Stimulated activated CD4-positive, alpha-beta T cell treated with anti-CD3 and anti-CD28 coated beads, TNF-alpha, amount 100 ng/mL, for 24 hours (primary cell): Measurements from ENCODE around the gene PFKP.

Experiments
- DNase-seq, 3 experiments: peaks; one replicate each; pipeline ENCODE4 v3.0.0-alpha.2; 2020; ENCODE audit warnings: low read depth in 3 of 3

Gene PFKP

DNA sequence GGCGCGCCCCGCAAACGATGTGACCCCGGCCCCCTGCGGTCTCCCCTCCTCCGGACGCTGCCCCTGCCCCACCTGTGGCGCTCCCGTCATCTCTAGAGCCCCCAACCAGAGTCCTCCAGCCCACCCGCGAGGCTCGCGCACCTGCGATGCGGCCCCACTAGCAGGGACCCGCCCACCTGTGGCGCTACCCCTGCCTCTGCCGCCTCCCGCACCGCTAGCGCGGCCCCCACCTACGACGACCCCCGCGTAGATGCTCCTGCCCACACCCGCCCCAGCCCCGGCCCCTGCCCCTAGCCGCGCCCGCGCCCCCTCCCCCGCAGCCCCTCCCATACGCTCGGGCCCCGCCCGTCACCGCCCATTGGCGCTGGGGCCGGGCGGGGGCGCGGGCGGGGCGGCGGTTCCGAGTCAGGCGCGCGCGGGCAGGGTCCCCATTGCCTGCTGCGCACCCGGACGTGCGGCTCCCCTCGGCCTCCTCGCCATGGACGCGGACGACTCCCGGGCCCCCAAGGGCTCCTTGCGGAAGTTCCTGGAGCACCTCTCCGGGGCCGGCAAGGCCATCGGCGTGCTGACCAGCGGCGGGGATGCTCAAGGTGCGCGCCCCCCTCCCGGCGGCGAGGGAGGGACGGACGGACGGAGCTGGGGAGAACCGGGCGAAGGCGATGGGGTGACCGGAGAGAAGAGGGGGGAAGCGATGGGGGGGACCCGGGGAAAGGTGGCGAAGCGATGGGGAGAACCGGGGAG, at the start of gene PFKP:
Gene PFKP, plus strand, starts transcription at position 431 of the 741 bp plus-strand sequence. Its CDS starts 48 bp downstream, at position 479.
- DNase-seq: peak; percentile 24 to 69 (median 51)

- no peak for DNase-seq
These were observed 49.1 kb upstream of the PFKP start for GRCh38 chr10:3018247-3018646.

DNA sequence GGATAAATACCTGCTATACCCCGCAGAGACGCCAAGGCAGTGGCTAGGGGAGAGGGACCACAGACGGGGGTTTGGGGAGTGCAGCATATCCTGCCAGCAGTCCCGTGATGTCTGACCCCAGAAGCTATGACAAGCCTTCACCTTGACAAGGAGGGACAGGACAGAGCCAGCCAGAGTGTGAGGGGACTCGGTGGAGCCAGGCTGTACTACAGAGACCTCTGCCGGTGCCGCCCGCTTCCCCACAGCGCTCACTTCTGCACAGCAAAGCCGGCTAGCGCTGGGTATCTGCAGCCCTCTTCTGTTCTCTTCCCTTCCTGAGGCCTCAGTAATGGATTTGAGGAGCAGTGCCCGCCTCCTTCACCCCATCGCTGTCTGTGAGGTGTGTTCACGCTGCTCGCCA, 47.0 kb upstream of the PFKP start:
- no peak for DNase-seq

DNA sequence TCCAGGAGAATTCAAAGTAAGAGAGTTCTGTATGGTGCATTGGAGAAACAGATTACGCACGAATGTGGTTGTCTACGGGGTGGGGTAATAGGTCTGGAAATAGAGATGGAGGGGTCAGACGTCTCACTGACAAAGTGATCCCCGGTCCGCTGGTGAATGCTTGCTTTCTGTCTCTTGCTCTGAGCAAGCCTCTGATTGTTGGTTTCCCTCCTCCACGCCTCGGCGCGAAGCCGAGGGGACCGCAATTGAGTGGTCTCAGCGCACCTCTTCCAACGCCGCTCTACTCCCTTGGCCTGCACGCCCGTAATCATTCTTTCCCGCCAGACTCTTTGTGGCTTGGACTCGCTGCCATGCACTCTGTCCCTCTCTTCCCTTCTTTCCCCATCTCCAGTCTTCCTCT, 46.5 kb upstream of the PFKP start:
- no peak for DNase-seq

GRCh38 chr10:3022027-3022426, 45.3 kb upstream of the PFKP start:
- DNase-seq: no peak

DNA sequence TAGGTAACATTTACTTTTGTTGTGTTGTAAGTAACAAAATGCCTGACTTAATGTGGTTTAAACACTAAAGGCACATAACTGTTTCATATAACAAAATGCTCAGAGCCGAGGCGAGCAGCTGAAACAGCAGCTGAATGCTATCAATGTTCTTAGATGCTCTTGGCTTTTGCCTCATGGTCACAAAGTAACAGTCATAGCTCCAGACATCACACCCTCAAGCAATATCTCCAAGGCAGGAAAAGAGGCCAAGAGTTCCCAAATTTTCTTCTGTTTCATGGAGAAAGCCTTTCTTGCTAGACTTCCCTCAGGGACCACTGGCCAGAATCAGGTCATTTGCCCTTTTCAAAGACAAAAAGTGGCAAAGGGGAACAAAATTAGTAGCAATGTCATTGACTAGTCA, 43.5 kb upstream of the PFKP start:
- no peak for DNase-seq

GRCh38 chr10:3025026-3025683, 42.2 kb upstream of the PFKP start:
- DNase-seq: no peak

- no peak for DNase-seq
These were observed 39.5 kb upstream of the PFKP start for GRCh38 chr10:3027866-3028265.

DNA sequence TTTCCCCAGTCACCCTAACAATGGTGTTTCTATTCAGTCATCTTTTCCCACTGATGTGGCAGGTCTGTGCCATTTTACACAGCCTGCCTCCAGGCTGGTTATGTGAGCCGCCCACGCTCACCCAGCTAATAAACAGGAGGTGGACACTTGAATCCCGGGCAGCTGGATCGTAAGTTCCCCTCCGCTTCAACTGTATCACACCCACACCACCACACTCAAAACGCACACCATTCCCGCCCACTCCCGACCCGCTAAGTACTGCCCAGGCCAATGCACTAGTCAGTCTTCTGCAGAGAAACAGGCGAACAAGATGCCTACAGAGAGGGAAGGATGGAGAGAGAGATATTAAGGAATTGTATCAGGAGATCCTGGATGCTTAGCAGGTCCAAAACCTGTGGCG, 38.9 kb upstream of the PFKP start:
- no peak for DNase-seq

DNA sequence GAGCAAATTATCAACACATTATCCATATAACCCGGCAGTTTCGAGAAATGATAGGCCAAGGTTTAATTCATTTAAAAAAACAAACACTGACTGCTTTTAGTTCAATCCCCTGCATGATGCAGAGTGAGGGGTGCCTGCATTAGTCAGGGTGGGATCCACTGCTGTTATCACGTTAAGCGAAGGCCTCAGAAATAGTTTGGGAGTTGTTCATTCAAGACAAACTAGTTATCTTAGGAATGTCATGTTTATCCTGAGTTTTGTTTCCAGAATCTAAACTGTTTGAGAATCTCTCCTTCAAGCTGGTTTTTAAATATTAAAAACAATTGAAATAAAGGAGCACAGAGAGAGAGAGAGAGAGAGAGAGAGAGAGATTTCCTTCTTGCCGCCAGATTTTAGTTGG, 36.6 kb upstream of the PFKP start:
- no peak for DNase-seq

- no peak for DNase-seq
These were observed 35.9 kb upstream of the PFKP start for GRCh38 chr10:3031490-3031889.

DNA sequence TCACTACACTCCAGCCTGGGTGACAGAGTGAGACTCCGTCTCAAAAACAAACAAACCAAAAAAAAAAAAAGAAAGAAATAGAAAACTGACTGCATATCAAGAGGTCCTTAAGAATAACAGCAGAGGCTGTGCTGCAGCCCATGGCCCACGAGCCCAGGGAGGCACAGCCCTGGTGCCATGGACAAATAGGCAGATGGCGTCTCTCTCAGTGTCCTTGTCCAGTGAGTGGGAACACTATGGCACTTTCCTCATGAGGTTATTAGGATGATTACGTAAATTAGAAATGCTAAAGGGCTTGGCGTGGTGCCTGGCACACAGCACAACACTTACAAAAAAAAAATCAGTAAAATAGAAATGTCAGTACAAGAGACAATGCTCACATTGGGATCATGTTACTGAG, 33.4 kb upstream of the PFKP start:
- no peak for DNase-seq

DNA sequence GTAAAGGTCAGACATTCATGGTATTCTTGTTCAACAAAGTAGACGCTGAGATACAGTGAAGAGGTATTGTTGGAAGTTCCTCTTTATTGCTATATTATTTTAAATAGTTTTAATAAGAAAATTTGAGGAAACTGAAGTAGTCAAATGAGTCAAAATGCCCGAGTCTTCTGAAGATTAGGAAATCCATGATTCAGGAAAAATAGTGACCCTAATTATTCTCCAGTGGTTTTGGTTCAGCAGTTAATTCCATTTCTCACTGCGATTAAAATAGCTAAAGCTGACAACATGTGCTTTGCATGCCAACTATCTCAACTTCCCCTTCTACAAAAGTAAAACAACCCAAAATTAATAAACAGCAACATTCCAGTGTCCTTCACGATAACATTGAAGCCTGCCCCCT, 32.7 kb upstream of the PFKP start:
- DNase-seq: no peak

DNA sequence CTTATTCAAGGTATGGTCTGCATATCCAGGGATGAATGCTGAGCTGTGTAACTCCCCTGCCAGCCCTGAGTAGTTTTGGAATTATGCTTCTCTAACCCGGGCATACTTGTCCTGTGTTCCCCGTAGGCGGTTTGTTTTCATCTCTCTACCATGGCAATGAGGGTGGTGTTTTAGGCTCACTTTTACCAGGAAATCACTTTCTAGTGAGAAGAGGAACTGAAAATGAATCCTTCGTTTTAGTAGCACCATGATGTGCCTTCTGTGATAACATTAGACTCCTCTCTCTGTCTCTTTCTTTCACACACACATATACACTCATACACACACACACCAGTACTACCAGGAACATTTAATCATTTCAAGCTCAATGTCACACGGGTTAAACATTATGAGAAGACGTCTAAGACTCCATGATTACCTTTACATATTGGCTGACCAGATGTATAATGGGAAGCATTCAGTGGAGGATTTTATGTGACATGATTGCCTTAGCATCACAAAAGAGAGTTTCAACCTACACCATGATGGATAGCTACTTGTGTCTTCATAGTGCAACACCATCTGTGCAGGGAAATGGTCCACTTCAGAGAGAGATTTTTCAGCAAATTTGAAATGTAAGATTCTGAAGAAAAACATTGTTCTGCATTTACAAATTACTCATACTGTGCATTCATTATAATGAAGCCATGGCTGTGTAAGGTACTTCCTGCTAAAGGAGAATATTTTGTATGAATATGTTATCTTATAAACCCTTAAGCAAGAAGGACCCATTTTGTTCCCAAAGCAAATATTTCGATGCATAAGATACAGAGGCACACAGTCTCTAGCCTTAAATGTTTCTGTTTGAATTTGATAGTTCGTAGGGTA, 31.0 kb upstream of the PFKP start:
- DNase-seq: no peak

GRCh38 chr10:3037182-3037581, 30.2 kb upstream of the PFKP start:
- DNase-seq: no peak

DNA sequence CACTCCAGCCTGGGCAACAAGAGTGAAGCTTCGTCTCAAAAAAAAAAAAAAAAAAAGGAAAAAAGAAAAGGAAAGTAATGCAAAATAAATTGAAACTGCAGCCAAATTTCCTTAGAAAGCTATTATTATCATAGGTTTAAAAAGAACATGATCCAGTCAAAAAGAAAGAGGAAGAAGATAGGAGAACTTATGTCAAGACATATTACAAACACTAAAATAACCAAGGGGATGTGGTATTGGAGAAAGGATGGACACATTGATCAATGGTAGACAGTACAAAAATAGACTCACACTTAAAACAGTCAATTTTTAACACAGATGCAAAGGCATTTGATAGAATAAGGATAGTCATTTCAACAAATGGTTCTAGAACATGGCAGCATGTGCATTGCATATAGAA, 27.3 kb upstream of the PFKP start:
- no peak for DNase-seq

GRCh38 chr10:3042589-3042988, 24.8 kb upstream of the PFKP start:
- DNase-seq: no peak

DNA sequence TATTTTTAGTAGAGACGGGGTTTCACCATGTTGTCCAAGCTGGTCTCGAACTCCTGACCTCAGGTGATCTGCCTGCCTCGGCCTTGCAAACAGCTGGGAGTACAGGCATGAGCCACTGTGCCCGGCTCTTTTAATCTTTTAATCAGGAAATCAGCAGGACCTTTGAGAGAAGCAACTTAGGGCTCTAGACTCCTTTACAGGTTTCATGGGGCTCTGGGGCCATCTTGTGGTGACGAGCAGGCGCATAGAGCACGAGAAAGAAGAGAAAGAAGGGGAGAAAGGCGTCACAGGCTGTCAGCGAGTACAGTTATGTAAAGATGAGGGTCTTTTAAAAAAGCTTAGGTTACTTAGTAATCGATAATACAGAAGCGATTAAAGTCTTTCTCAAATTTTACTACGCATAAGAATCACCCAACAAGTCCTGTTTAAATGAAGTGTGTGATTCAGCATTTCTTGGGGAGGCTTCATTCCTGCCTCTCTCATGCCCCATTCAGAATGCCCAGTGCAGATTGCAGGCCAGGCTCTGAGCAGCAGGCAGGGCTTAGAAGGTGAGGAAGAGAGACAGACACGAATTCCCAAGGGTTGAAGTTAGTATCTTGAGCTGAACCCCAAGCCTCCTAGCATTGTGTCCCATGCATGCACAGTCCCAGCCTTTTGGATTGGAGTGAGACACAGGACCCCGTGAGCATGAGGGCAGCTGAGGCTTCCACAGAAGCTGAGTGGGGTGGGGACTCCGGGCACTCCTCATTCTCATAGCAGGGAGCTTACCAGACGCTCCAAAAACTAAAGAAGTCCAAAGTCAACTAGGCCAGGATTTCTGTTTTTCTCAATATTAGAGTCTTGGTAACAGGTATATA, 23.6 kb upstream of the PFKP start:
- peak; percentile 22 to 41 (median 26) for DNase-seq

- DNase-seq: no peak
These were observed 21.7 kb upstream of the PFKP start for GRCh38 chr10:3045471-3046209.

- no peak for DNase-seq
These were observed 21.1 kb upstream of the PFKP start for GRCh38 chr10:3046210-3046779.
